AG20443 (cell line): ENCODE results near the gene RIOK2.
"Not testable (repeated sequence)": the region's sequence is repeated elsewhere in the genome, so short reads cannot be mapped to it uniquely, and the experiment has no call there.

Experiments used
- DNase-seq: peaks from one replicate; pipeline ENCODE4 v3.0.0; 2012; ENCODE audit warnings: low spot score, mixed read lengths

RIOK2 gene

GRCh38 chr5:97183100-97183929 lies at the start of gene RIOK2:
TSS of gene RIOK2 (minus strand) at chr5:97183247. CDS start at chr5:97183191, 56 bp downstream.
- DNase-seq, result peak; percentile 95

GRCh38 chr5:97231025-97231636 lies 48.1 kb upstream of the RIOK2 start:
- DNase-seq, result peak; percentile 61

GRCh38 chr5:97229688-97230285 lies 46.7 kb upstream of the RIOK2 start:
- DNase-seq, result no peak

- DNase-seq, result no peak
These were observed 46.1 kb upstream of the RIOK2 start for GRCh38 chr5:97229196-97229595.

- DNase-seq, result no peak
These were observed 42.2 kb upstream of the RIOK2 start for GRCh38 chr5:97225222-97225621.

- peak; percentile 11 for DNase-seq
These were observed 41.2 kb upstream of the RIOK2 start for GRCh38 chr5:97224112-97224750.

GRCh38 chr5:97223596-97223995 lies 40.5 kb upstream of the RIOK2 start:
- no peak for DNase-seq

- DNase-seq, result no peak
These were observed 26.3 kb upstream of the RIOK2 start for GRCh38 chr5:97209343-97209742.

- no peak for DNase-seq
These were observed 25.7 kb upstream of the RIOK2 start for GRCh38 chr5:97208714-97209113.

GRCh38 chr5:97208184-97208713 lies 25.2 kb upstream of the RIOK2 start:
- DNase-seq, result no peak

- no peak for DNase-seq
These were observed 11.3 kb upstream of the RIOK2 start for GRCh38 chr5:97194366-97194765.

- DNase-seq, result no peak
These were observed 10.3 kb upstream of the RIOK2 start for GRCh38 chr5:97193355-97193688.

GRCh38 chr5:97192580-97193354 lies 9.7 kb upstream of the RIOK2 start:
- no peak for DNase-seq

- no peak for DNase-seq
These were observed 8.8 kb upstream of the RIOK2 start for GRCh38 chr5:97191893-97192292.

GRCh38 chr5:97189523-97189922 lies 6.5 kb upstream of the RIOK2 start:
- DNase-seq, result not testable (repeated sequence)

GRCh38 chr5:97183930-97184213 lies 825 bp upstream of the RIOK2 start:
- no peak for DNase-seq

- DNase-seq, result peak; percentile 12
These were observed 412 bp downstream of the RIOK2 start for GRCh38 chr5:97182571-97183099.

- DNase-seq, result no peak
These were observed 1.0 kb downstream of the RIOK2 start for GRCh38 chr5:97181856-97182545.

- DNase-seq, result not testable (repeated sequence)
These were observed 3.6 kb downstream of the RIOK2 start for GRCh38 chr5:97179457-97179856.

GRCh38 chr5:97172227-97172626 lies 10.8 kb downstream of the RIOK2 start:
- DNase-seq, result no peak

GRCh38 chr5:97171703-97172102 lies 11.3 kb downstream of the RIOK2 start:
- DNase-seq, result no peak
